ENCODE results near the gene MAPK11. TPM values are rescaled to one million over a fixed set of nuclear protein-coding genes. Genes with fewer than 3 reads are reported as not detected.

Gene MAPK11
- total RNA-seq, 2 donors from 2014 or later = 10.2 to 15.1 TPM

DNA sequence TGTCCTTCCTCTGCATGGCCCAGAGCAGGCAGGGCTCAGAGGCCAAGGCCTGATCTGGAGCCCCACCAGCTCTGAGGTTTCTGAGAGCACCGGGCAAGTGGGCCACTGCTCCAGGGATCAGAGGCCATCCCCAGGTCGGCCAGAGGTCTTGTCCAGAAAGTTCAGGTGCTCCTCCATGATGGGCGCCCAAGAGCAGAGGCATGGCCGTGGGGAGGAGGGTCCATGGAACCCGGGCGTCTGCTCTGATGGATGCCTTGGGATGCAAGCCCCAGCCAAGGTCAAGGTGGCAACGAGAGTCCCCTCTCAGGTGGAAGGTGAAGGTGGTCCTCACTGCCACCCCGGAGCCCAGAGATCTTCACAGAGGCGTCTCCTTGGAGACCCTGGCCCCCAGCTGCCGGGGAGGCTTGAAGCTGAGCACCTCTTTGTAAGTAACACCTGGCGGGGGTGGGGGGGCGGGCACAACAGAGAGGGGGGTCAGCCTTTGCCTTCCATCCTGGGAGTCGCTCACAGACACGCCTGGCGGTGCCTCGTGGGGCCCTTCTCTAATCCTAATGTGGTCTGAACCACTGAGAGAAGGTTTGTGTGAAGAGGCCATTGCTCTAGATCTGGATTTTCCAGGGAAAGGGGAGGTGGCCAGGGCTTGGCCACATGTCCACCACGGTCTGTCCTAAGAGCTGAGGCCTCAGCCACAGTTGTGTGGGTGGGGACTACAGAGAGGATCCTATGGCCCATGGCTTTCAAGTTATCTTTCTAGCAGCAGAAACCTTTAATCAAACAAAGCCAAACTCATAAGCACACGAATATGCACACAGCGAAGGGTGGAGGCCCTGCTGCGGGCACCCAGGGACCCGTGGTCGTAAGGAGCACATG lies 16.9 kb downstream of the MAPK11 start:
- Mint-ChIP-seq H3K4me1 (ENCODE audit: low read depth in 2 of 2) (peaks cover 5 to 6% of the 10 kb centered on the region in 2 donors), H3K9me3 (no peaks in the 10 kb centered on the region), H3K36me3 (no peaks in the 10 kb centered on the region), H3K27ac (no peak overlapping the region), H3K27me3 (peaks cover 0 to 2% of the 10 kb centered on the region in 2 donors), H3K4me3 (no peak overlapping the region)
- ATAC-seq = no peak
- DNase-seq (ENCODE audit: low spot score) = no peak

DNA sequence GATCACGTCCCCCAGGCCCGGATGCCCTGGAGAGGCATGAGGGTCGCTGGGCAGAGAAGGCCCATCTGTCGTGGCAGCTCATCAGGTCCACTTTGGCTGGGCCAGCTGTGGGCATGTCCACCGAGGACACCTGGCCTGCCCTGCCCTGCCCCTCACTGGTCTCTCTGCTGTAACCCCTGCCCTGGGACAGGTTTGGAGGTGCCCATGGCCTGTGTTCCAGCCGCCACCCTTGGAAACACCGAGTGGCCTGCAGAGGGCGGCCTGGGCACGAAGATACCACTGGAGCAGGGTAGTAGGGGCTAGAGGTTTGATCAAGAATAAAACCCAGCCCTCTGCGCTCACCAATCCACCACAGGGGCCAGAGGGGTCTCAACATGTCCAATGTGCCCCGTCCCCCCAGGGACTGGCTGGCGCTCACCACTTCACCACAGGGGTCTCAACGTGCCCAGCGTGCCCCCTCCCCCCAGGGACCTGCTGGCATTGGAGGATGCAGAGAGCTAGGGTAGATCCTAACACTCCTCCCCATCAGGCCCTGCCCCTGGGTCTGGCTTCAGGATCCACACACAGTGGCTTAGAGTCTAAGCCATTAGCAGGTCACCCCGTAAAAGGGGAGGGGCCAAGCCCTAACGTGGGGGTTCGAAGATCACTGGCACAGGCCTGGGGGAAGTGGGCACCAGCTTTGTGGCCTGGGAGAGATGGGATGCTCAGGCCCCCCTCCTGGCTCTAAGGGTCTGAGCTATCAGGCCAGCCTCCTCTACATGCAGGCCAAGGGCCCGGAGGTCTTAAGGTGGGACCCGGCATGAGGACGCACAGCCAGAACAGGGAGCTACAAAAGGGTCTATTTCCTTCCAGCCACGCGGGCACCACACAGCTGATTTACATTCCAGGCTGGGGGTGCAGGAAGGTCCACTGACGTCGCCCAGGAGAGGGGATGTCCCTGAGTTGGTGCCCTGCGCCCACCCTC lies 17.8 kb downstream of the MAPK11 start:
- no peak for DNase-seq (ENCODE audit: low spot score)
- Mint-ChIP-seq H3K4me1 (ENCODE audit: low read depth in 2 of 2) (peaks cover 11 to 12% of the 10 kb centered on the region in 2 donors), H3K27ac (no peak overlapping the region), H3K36me3 (no peaks in the 10 kb centered on the region), H3K9me3 (no peaks in the 10 kb centered on the region), H3K4me3 (no peak overlapping the region), H3K27me3 (peaks cover 0 to under 1% of the 10 kb centered on the region in 2 donors)
- ATAC-seq = peak; percentile 45 to 55

DNA sequence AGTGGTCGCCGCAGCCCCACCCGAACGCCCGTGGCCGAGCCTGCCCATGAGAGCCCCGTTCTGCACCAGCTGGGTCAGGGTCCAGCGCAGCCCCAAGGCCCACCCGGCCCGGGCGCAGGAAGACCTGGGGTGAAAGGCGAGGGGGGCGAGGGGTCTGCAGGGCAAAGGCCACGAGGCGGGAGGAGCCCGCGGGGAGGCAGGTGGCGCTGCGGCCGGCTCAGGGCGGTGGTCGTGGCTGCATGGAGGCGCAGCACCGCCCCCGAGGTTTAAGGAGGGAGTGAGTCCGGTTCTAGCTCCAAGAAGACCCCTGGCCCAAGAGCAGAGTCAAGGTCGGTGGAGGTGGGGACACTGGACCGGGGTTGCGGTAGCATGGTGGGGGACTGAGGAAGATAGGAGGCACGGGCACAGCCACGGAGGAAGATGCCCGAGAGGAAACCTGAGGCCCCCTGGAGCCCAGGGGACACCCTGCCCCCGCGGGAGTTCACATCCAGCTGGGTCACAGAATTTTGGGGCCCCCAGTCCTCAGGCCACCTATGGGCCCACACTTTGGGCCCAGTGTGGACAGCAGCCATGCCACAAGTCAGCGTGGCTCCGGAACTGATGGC lies 18.6 kb downstream of the MAPK11 start:
- ATAC-seq = no peak

DNA sequence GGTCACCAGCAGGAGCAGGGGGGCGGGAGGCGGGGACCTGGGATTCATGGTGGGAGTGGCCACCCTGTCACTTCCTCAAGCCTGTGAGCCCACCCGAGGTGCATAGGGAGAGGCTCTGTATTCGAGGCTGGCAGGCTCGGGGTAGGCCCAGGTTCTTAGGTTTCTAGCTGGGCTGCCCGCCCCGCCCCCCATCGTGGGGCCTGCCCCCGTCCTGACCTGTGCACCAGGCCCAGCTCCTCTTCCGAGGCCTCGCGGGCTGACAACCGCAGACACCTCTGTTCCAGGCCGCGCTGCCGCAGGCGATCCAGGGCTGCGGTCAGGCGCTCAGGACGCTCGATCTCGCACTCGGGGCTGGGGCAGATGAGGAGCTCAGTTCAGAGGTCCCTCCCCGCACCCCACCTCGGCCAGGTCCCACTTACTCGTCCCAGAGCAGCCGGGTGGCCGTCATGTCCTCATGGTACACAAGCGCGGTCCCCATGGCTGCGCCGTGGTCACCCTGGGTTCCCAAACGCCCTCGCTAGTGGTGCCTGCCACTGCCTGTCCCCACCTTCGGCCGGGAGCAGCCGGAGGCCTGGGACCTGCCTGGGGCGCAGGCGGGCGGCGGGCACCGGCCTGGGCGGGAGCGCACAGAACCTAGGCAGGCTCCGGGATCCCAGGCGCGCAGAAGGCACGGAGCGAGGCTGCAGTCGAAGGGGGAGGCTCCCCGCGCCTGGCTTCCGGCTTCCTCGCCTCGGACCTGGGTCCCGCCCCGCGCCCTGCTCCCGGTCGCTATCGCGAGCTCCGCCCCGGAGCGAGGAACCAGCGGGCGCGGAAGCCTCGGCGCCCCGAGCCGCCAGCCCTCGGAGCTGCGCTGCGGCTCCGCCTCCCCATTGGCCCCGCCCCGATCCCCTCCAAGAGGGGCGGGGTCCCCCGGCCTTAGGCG lies 19.4 kb downstream of the MAPK11 start, which contains the start of gene HDAC10:
Gene HDAC10 (minus strand): TSS at position 711 of the 922 bp plus-strand sequence. CDS start 233 bp downstream, at position 478.
- peak; percentile 88 to 91 for ATAC-seq
- no peak within 1 kb of the TSS for H3K27ac Mint-ChIP-seq
- no peaks in the 10 kb centered on the region for H3K36me3 Mint-ChIP-seq
- no peaks in the 10 kb centered on the region for H3K27me3 Mint-ChIP-seq
- peak; percentile 91 for DNase-seq (ENCODE audit: low spot score)
- peaks cover 14 to 16% of the 10 kb centered on the region in 2 donors for H3K4me1 Mint-ChIP-seq (ENCODE audit: low read depth in 2 of 2)
- peak within 1 kb of the TSS; percentile 78 for H3K4me3 Mint-ChIP-seq
- H3K9me3 Mint-ChIP-seq = no peaks in the 10 kb centered on the region

More for the DNA sequence above, 18.6 kb downstream of the MAPK11 start:
- Mint-ChIP-seq H3K9me3 (no peaks in the 10 kb centered on the region), H3K4me1 (ENCODE audit: low read depth in 2 of 2) (peaks cover 14 to 16% of the 10 kb centered on the region in 2 donors), H3K4me3 (no peak overlapping the region), H3K27ac (no peak overlapping the region), H3K36me3 (no peaks in the 10 kb centered on the region), H3K27me3 (no peaks in the 10 kb centered on the region)
- no peak for DNase-seq (ENCODE audit: low spot score)

DNA sequence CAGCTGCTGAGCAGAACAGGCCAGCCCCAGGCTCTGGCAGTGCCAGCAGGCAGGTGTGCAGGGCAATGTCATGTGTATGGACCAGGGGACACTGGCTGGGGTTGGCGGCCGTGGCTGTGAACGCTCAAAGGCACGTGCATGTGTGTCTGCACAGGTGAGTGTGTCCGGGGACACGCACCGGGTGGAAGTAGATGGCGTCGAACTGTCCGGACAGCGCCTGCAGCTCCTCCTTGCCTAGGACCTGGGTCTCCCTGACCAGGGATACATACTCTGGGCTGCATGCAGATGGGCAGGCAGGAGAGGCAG lies 20.0 kb downstream of the MAPK11 start:
- Mint-ChIP-seq H3K4me3 (peak overlapping the region; percentile 78), H3K36me3 (peaks cover under 1% of the 10 kb centered on the region), H3K4me1 (ENCODE audit: low read depth in 2 of 2) (peaks cover 14 to 17% of the 10 kb centered on the region in 2 donors), H3K27me3 (no peaks in the 10 kb centered on the region), H3K27ac (no peak overlapping the region), H3K9me3 (no peaks in the 10 kb centered on the region)
- no peak for DNase-seq (ENCODE audit: low spot score)
- ATAC-seq = no peak

DNA sequence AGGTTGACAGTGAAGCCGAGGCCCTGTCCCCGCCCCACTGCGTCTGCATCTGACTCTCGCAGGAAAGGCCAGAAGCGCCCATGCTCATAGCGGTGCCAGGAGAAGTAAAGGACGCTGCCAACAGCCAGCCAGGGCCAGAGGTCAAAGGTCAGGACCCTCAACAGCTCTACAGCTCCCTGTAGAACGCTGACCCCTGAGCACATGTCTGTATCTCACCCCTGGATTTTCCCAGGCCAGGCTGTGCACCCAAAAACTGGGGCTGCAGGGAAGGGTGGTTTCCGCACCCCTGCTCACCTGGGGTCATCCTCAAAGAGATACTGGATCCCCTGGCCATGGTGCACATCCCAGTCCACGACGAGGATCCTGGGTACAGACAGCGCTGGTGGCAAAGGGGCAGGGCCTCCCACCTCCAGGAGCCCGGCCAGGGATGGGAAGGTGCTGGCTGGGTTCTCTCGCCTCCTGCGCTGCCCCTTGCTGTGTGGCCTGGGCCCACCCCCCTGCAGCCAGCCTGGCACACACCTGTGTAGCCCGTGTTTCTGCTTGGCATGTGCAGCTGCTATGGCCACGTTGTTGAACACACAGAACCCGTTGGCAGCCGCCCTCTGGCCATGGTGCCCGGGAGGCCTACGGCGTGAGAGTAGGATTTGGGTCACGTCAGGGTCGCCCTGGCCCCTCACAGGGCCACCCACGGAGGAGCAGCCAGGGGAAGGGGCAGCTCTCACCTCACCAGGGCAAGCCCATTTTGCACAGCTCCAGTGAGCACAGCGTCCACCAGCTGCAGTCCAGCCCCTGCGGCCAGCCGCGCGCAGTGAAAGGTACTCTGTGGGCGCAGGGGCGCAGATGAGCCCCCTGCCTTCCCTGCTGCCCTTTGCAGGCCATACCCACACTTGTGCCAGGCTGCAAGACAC lies 20.6 kb downstream of the MAPK11 start:
- no peak for DNase-seq (ENCODE audit: low spot score)
- H3K4me3 Mint-ChIP-seq = peak overlapping the region; percentile 78
- H3K27me3 Mint-ChIP-seq = no peaks in the 10 kb centered on the region
- no peak for ATAC-seq
- H3K4me1 Mint-ChIP-seq (ENCODE audit: low read depth in 2 of 2) = peaks cover 18 to 22% of the 10 kb centered on the region in 2 donors
- peaks cover 6% of the 10 kb centered on the region for H3K36me3 Mint-ChIP-seq
- H3K9me3 Mint-ChIP-seq = no peaks in the 10 kb centered on the region
- no peak overlapping the region for H3K27ac Mint-ChIP-seq

DNA sequence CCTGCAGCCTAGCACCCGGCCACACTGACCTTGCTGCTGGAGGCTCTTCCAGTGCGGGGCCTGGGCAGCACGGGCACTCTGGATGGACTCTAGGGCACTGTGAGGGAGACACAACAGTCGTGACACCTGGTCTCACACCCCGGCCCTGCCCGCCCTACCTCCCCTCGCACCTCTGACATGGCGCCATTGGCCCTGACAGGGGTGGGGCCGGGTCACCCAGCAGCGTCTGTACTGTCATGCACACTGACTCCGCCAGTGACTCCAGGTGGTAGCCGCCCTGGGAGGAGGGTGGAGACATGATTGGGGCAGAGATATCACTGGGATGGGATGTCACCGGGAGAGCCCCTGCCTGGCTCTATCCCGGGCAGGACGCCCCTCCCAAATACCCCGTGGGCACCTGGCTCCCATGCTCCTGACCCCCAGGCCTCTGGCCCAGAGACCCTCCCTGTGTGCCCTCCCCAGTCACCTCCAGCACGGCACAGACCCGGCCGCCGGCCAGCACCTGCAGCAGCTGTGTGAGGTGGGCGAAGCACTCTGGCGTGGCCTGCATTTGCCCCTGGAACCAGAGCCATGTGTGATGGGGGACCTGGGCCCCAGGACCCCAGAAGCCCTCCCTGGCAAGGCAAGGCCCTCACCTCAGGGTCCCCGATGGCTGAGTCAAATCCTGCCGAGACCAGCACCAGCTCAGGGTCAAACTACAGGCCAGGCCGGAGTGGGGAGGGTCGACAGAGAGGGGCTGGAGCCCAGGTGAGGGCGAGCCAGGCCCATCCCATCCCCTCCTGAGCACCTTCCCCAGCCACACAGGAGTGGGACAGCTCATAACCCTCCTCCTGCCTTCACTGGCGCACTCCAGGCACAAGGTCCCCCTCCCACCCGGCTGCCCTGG lies 21.7 kb downstream of the MAPK11 start:
- no peak for DNase-seq (ENCODE audit: low spot score)
- Mint-ChIP-seq H3K4me1 (ENCODE audit: low read depth in 2 of 2) (peaks cover 22 to 25% of the 10 kb centered on the region in 2 donors), H3K9me3 (no peaks in the 10 kb centered on the region), H3K36me3 (peaks cover 6% of the 10 kb centered on the region), H3K27ac (peak overlapping the region in 1 of 2 donors; percentile 51), H3K27me3 (no peaks in the 10 kb centered on the region), H3K4me3 (no peak overlapping the region)
- no peak for ATAC-seq

DNA sequence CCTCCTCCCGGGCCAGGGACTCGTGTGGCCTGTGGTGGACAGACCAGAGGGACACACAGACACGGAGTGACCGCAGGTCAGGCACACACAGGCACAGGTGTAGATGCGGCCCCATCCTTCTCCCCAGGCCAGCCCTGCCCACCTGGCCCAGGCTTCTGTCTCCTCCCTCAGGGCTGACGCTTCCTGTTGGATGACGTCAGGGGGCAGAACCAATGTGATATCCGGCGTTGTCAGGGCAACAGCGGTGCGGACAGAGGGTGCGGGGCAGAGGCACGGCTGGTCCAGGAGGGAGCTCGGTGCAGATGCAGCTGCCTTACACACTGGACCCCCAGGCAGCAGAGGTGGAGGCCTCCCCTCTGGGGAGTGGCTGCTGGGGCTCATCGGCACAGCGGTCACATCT lies 22.4 kb downstream of the MAPK11 start:
- Mint-ChIP-seq H3K27ac (peak overlapping the region in 1 of 2 donors; percentile 51), H3K36me3 (peaks cover 6% of the 10 kb centered on the region), H3K27me3 (no peaks in the 10 kb centered on the region), H3K9me3 (no peaks in the 10 kb centered on the region), H3K4me1 (ENCODE audit: low read depth in 2 of 2) (peaks cover 22 to 25% of the 10 kb centered on the region in 2 donors), H3K4me3 (peak overlapping the region; percentile 48)
- DNase-seq (ENCODE audit: low spot score) (no peak), ATAC-seq (no peak)

DNA sequence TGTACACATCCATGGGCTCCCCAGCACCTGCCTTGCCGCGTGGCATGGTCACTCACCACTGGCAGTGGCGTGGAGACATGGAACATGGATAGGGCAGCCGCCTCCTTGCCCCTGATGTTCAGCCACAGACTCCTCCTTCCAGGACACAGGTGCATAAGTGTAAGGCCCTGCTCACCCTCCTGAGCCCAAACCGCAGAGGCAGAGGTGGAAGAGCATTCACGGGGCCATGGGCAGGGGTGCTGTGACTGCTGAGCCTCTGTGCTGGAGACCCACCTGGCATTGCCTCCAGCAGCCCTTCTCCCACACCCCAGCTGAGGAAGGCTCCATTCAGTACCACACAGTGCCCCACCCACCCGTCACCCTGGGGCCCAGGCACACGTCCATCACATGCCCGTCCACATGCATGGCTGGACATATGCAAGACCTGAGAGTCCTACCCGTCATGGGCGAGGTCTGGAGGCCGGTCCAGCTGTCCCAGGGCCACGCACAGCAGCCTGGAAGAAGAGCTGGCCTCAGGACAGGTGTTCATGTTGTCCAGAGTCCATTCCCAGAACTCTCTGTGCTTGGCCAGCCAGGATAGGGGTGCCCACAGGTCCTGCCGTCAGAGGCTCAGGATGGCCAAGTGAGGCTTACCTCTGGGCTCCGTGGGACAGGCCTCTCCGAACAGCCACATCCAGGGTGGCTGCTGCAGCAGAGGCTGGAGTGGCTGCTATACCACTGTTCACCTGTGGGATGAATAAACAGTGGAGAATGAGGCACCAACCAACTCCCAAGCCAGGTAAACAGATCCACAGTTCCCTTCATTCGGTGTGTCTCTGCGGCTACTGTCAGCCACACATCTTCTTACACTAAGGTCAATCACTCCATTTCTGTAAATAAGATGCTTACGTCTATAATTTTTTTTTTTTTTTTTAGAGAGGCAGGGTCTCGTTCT lies 23.7 kb downstream of the MAPK11 start:
- Mint-ChIP-seq H3K4me3 (peak overlapping the region; percentile 50), H3K27me3 (no peaks in the 10 kb centered on the region), H3K27ac (peak overlapping the region; percentile 43 to 51), H3K36me3 (peaks cover 6% of the 10 kb centered on the region), H3K4me1 (ENCODE audit: low read depth in 2 of 2) (peaks cover 25 to 34% of the 10 kb centered on the region in 2 donors), H3K9me3 (no peaks in the 10 kb centered on the region)
- DNase-seq (ENCODE audit: low spot score) (no peak), ATAC-seq (no peak)

DNA sequence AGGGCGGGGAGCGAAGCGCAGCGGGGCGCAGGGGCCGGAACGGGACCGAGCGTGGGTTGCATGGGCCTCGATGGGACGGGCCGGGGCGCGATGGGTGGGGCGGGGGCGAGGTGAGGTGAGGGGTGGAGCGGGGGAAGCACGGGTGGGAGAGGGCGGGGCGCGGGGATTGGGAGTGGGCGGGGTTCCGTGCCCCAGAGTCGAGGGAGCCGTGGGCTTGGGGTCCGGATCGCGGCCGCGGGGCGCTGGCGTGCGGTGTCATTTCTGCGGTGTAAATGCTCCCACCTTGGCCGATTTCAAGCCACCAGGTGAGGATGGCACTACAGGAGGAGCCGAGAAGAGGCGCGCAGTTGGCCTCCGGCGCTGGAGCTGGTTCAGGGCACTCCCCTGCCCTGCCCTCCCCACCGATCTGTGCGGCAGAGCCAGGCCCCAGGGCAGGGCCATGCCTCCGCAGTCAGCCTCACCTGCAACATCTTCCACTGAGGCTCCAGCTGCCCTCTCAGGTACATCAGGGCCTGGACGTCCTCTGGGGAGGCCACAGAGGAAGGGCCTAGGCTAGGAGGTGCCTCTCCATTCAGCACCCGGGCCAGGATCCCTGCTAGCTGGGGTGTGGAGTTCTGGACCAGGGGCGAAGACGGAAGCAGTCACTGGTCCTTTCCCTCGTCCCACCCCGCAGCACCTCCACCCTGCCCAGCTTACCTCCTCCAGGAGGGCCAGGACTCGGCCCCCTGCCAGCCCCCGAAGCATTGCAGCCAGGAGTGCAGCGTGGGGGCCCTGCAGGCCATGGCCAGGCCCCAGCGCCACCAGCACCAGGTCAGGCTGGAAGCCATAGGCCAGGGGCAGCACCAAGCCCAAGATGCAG lies 24.7 kb downstream of the MAPK11 start:
- H3K27ac Mint-ChIP-seq = peak overlapping the region; percentile 94
- no peaks in the 10 kb centered on the region for H3K9me3 Mint-ChIP-seq
- peaks cover 31 to 38% of the 10 kb centered on the region in 2 donors for H3K4me1 Mint-ChIP-seq (ENCODE audit: low read depth in 2 of 2)
- peaks cover 6% of the 10 kb centered on the region for H3K36me3 Mint-ChIP-seq
- ATAC-seq (no peak), DNase-seq (ENCODE audit: low spot score) (no peak)
- H3K4me3 Mint-ChIP-seq = peak overlapping the region; percentile 98
- no peaks in the 10 kb centered on the region for H3K27me3 Mint-ChIP-seq

Data from natural killer cell treated with Interleukin-12 subunit alpha and Interleukin-12 subunit beta and Interleukin-15 and Interleukin-18, amount 100 ng/mL, for 72 hours (primary cell).